ENCODE data around the gene LIN7A.

DNA sequence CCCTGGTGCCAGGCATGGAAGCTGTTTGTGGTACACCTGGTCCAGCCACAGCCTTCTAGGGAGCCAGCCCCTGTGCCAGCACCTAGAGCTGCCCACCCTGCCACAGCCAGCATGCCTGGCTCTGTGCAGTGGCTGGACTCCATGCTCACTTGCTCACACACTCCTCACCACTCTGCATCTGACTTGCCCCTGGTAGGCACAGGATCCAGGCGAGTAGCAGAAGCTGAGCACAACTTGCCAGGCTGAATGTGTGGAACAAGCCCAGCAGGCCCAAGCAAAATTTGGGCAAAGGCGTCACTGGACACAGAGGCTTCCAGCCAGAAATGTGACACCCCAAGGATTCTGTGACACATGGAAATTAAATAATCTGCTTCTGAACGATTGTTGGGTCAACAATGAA is 114.3 kb downstream of the LIN7A start:
- TF ChIP-seq, protein P1, sequence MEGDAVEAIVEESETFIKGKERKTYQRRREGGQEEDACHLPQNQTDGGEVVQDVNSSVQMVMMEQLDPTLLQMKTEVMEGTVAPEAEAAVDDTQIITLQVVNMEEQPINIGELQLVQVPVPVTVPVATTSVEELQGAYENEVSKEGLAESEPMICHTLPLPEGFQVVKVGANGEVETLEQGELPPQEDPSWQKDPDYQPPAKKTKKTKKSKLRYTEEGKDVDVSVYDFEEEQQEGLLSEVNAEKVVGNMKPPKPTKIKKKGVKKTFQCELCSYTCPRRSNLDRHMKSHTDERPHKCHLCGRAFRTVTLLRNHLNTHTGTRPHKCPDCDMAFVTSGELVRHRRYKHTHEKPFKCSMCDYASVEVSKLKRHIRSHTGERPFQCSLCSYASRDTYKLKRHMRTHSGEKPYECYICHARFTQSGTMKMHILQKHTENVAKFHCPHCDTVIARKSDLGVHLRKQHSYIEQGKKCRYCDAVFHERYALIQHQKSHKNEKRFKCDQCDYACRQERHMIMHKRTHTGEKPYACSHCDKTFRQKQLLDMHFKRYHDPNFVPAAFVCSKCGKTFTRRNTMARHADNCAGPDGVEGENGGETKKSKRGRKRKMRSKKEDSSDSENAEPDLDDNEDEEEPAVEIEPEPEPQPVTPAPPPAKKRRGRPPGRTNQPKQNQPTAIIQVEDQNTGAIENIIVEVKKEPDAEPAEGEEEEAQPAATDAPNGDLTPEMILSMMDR (IDR thresholded peaks at IDR 0.05; ENCODE audit: insufficient read depth, low read length, poor library complexity, severe bottlenecking), result no peak
- TF ChIP-seq EZH2phosphoT487 (conservative IDR thresholded peaks at IDR 0.05; ENCODE audit: low read length), result no peak

Measured in SU-DHL-6 (cell line).